H1 (cell line): Measurements from ENCODE around the gene DPP10. TPM values are rescaled to one million over a fixed set of nuclear protein-coding genes. Genes with fewer than 3 reads are reported as not detected.

Experiments used
- CTCF ChIA-PET: fragments of 300-600 bp; sonication (Branson Sonifier 250); formaldehyde crosslinking; loops from one replicate; lab custom pipeline; 2021; ENCODE audit not compliant: partially characterized antibody; lab: Charles Lee
- POLR2A ChIA-PET: fragments of 300-600 bp; sonication (Branson Sonifier 250); formaldehyde crosslinking; loops from one replicate; lab custom pipeline; 2021; ENCODE audit warnings: inconsistent platforms; ENCODE audit not compliant: partially characterized antibody; lab: Charles Lee
- DNase-seq, 2 experiments: peaks; one replicate each; pipeline versions ENCODE4 v3.0.0 to v3.0.0-alpha.2; 2010 to 2022; ENCODE audit warnings: low spot score in 2 of 2, low read depth in 1 of 2, mixed read lengths in 1 of 2
- FAIRE-seq: peaks from 2 replicates; lab custom pipeline; 2011; peaks lifted over from hg19 to GRCh38; lab: Jason Lieb, UNC
- H2AFZ ChIP-seq: 2 replicates; pipeline ENCODE4 v1.8.1; 2012; ENCODE audit warnings: low read length, inconsistent platforms
- H2AK5ac ChIP-seq: 2 replicates; pipeline ENCODE4 v1.6.1; 2013; ENCODE audit warnings: low read depth, low read length
- H2BK120ac ChIP-seq: replicated peaks from 2 replicates; pipeline ENCODE3; 2013; ENCODE audit warnings: low read depth, low read length, inconsistent platforms
- H2BK12ac ChIP-seq: 2 replicates; pipeline ENCODE4 v1.6.1; 2013; ENCODE audit warnings: low read depth, low read length
- H2BK15ac ChIP-seq: 2 replicates; pipeline ENCODE4 v1.6.1; 2013; ENCODE audit warnings: low read length
- H2BK20ac ChIP-seq: 2 replicates; pipeline ENCODE4 v1.6.1; 2013; ENCODE audit warnings: low read length
- H2BK5ac ChIP-seq: 2 replicates; pipeline ENCODE4 v1.6.1; 2013; ENCODE audit warnings: low read depth, low read length
- H3K14ac ChIP-seq: 2 replicates; pipeline ENCODE4 v1.6.1; 2013; ENCODE audit warnings: inconsistent platforms; ENCODE audit not compliant: insufficient read length
- H3K18ac ChIP-seq: 2 replicates; pipeline ENCODE4 v1.6.1; 2013; ENCODE audit warnings: low read length; ENCODE audit errors: extremely low read depth
- H3K23ac ChIP-seq: 2 replicates; pipeline ENCODE4 v1.6.1; 2013; ENCODE audit warnings: inconsistent platforms; ENCODE audit not compliant: insufficient read length
- H3K23me2 ChIP-seq: 2 replicates; pipeline ENCODE4 v1.6.1; 2013; ENCODE audit warnings: low read depth, low read length
- H3K27ac ChIP-seq: 2 replicates; pipeline ENCODE4 v1.6.1; 2011; ENCODE audit warnings: low read depth, low read length, inconsistent platforms
- H3K27me3 ChIP-seq, 4 experiments: replicated peaks in 1 of 4; 1 replicate in 1 of 4; 2 replicates in 3 of 4; pipeline versions ENCODE4 v1.6.1 to v1.8.1; 2011 to 2013; ENCODE audit warnings: low read length in 3 of 4, mild to moderate bottlenecking in 3 of 4, inconsistent platforms in 2 of 4, mixed read lengths in 2 of 4, moderate library complexity in 1 of 4; ENCODE audit not compliant: control insufficient read depth in 3 of 4, insufficient read depth in 3 of 4; ENCODE audit errors: extremely low read depth in 1 of 4
- H3K36me3 ChIP-seq, 4 experiments: 2 replicates each; pipeline versions ENCODE4 v1.6.1 to v1.8.1; 2011 to 2013; ENCODE audit warnings: mild to moderate bottlenecking in 4 of 4, low read length in 3 of 4, moderate library complexity in 2 of 4, control low read depth in 1 of 4, inconsistent platforms in 1 of 4; ENCODE audit not compliant: insufficient read depth in 4 of 4, control insufficient read depth in 2 of 4
- H3K4ac ChIP-seq: replicated peaks from 2 replicates; pipeline ENCODE3; 2013; ENCODE audit warnings: low read length, low read depth, mixed read lengths, inconsistent platforms; ENCODE audit not compliant: insufficient read length
- H3K4me1 ChIP-seq, 4 experiments: replicated peaks in 1 of 4; 1 replicate in 1 of 4; 2 replicates in 3 of 4; pipeline versions ENCODE4 v1.6.1 to v1.8.1; 2011 to 2013; ENCODE audit warnings: low read length in 3 of 4, inconsistent platforms in 2 of 4, mixed read lengths in 1 of 4; ENCODE audit not compliant: insufficient read depth in 4 of 4, control insufficient read depth in 3 of 4
- H3K4me2 ChIP-seq, 2 experiments: 2 replicates each; pipeline versions ENCODE4 v1.6.1 to v1.8.1; 2011 to 2013; ENCODE audit warnings: low read depth in 2 of 2, low read length in 2 of 2, control low read depth in 1 of 2, inconsistent platforms in 1 of 2, mild to moderate bottlenecking in 1 of 2; ENCODE audit not compliant: insufficient read depth in 1 of 2
- H3K4me3 ChIP-seq, 4 experiments: fragments of 200-600, 300-600 bp in 1 of 4; sonication (generic), shearing (Covaris generic), sonication (Bioruptor Twin) in 1 of 4; 2 replicates each; pipeline versions ENCODE4 v1.5.1 to v1.8.1; 2011 to 2016; ENCODE audit warnings: low read length in 4 of 4, low read depth in 3 of 4, control low read depth in 2 of 4, inconsistent platforms in 2 of 4, mild to moderate bottlenecking in 2 of 4, mixed read lengths in 1 of 4, moderate library complexity in 1 of 4; ENCODE audit not compliant: insufficient read depth in 2 of 4; ENCODE audit errors: extremely low read depth in 1 of 4
- H3K56ac ChIP-seq: replicated peaks from 2 replicates; pipeline ENCODE3; 2013; ENCODE audit warnings: low read depth, mild to moderate bottlenecking, mixed read lengths, low read length, inconsistent platforms; ENCODE audit not compliant: insufficient read length
- H3K79me1 ChIP-seq: 2 replicates; pipeline ENCODE4 v1.6.1; 2013; ENCODE audit warnings: low read depth, low read length, control low read depth
- H3K79me2 ChIP-seq, 2 experiments: 2 replicates each; pipeline versions ENCODE4 v1.6.1 to v1.8.1; 2012 to 2013; ENCODE audit warnings: low read length in 2 of 2, mild to moderate bottlenecking in 2 of 2, inconsistent platforms in 1 of 2; ENCODE audit not compliant: insufficient read depth in 2 of 2, control insufficient read depth in 1 of 2
- H3K9ac ChIP-seq, 4 experiments: replicated peaks in 1 of 4; 1 replicate in 1 of 4; 2 replicates in 3 of 4; pipeline versions ENCODE4 v1.6.1 to v1.8.1; 2011 to 2013; ENCODE audit warnings: low read depth in 3 of 4, low read length in 3 of 4, control low read depth in 2 of 4, mild to moderate bottlenecking in 2 of 4, moderate library complexity in 2 of 4, inconsistent platforms in 1 of 4; ENCODE audit errors: extremely low read depth in 1 of 4
- H3K9me3 ChIP-seq, 2 experiments: 2 replicates each; pipeline versions ENCODE4 v1.6.1 to v1.8.1; 2012 to 2013; ENCODE audit warnings: mild to moderate bottlenecking in 2 of 2, moderate library complexity in 2 of 2, control low read depth in 1 of 2, inconsistent platforms in 1 of 2, low read depth in 1 of 2, low read length in 1 of 2, mixed read lengths in 1 of 2; ENCODE audit not compliant: insufficient read depth in 2 of 2
- H4K20me1 ChIP-seq, 2 experiments: replicated peaks in 1 of 2; 2 replicates each; pipeline versions ENCODE3 to v1.8.1; 2011 to 2013; ENCODE audit warnings: inconsistent platforms in 2 of 2, low read length in 2 of 2, mild to moderate bottlenecking in 1 of 2; ENCODE audit not compliant: insufficient read depth in 2 of 2, control insufficient read depth in 1 of 2
- H4K5ac ChIP-seq: 2 replicates; pipeline ENCODE4 v1.6.1; 2013; ENCODE audit warnings: low read length, low read depth, mixed read lengths, inconsistent platforms; ENCODE audit not compliant: insufficient read length
- H4K8ac ChIP-seq: 2 replicates; pipeline ENCODE4 v1.8.0; 2013; ENCODE audit warnings: mild to moderate bottlenecking, moderate library complexity, low read length, inconsistent platforms; ENCODE audit not compliant: insufficient read depth; ENCODE audit errors: extremely low read depth
- H4K91ac ChIP-seq: replicated peaks from 2 replicates; pipeline ENCODE3; 2013; ENCODE audit warnings: low read length, mixed read lengths, inconsistent platforms; ENCODE audit not compliant: insufficient read length
- CHD1 ChIP-seq: IDR thresholded peaks from 2 replicates; pipeline ENCODE4 v1.6.1; 2012; ENCODE audit warnings: low read depth, low read length, improper control_type of control experiment
- polyA plus RNA-seq, 7 experiments: library from polyadenylated mRNA; depleted of rRNA in 3 of 7; stranded (reverse) in 5 of 7; unstranded in 2 of 7; fragments of >200 nt in 5 of 7; fragments of 200-250 nt in 2 of 7; gene quantifications; 1 replicate in 5 of 7; 2 replicates in 1 of 7; 4 replicates in 1 of 7; pipeline versions ENCODE4 v1.2.1 to v1.2.3, GENCODE V29; 2011 to 2013; ENCODE audit warnings: missing spikeins in 2 of 7, mixed read lengths in 2 of 7
- total RNA-seq: library from RNA; stranded (reverse); fragmentation: NEBNext Ultra II Directional; extraction: Animal tissue kit (Norgen Biotek cat#: 25700); gene quantifications from 2 replicates; pipeline ENCODE4 v1.2.1, GENCODE V29; 2021
- TF ChIP-seq, protein P1 (sequence below): fragments of 300-600 bp; sonication (generic); IDR thresholded peaks from 2 replicates; pipeline ENCODE4 v1.7.1; 2012; ENCODE audit warnings: low read length, moderate library complexity, mild to moderate bottlenecking, inconsistent platforms; ENCODE audit not compliant: insufficient replicate concordance

DPP10 gene
- total and polyA plus RNA-seq, 2 of the 8 experiments (the other 6 are each of a cell fraction or from before 2014, with no cell fraction given): 3.3 to 7.2 TPM

- H3K79me1 ChIP-seq: no peaks in the 10 kb centered on the region
- H3K23me2 ChIP-seq: no peaks in the 10 kb centered on the region
- no peak overlapping the region for H2AK5ac ChIP-seq
- H3K9me3 ChIP-seq: no peaks in the 10 kb centered on the region
- H2BK5ac ChIP-seq: no peak overlapping the region
- no peaks in the 10 kb centered on the region for H3K36me3 ChIP-seq
- no peak overlapping the region for H2BK15ac ChIP-seq
- H4K20me1 ChIP-seq: no peaks in the 10 kb centered on the region
- no peak overlapping the region for H2BK20ac ChIP-seq
- no peak overlapping the region for H3K4ac ChIP-seq
- DNase-seq (no peak), FAIRE-seq (no peak)
- no peak overlapping the region for H3K4me3 ChIP-seq
- H3K9ac ChIP-seq: no peak overlapping the region
- H3K56ac ChIP-seq: no peak overlapping the region
- H3K14ac ChIP-seq: no peak overlapping the region
- H3K27me3 ChIP-seq: no peaks in the 10 kb centered on the region
- H3K23ac ChIP-seq: no peak overlapping the region
- no peak overlapping the region for H4K8ac ChIP-seq
- no peak overlapping the region for H2AFZ ChIP-seq
- H3K4me1 ChIP-seq: peaks cover 0 to 5% (median 0%) of the 10 kb centered on the region in 4 experiments; a peak in 1 of 7 replicates
- no peak overlapping the region for H2BK12ac ChIP-seq
- no peak overlapping the region for H4K91ac ChIP-seq
- POLR2A ChIA-PET: no interaction called here
- H3K79me2 ChIP-seq: no peaks in the 10 kb centered on the region
- no peak overlapping the region for H4K5ac ChIP-seq
- H2BK120ac ChIP-seq: no peak overlapping the region
- no peak overlapping the region for H3K18ac ChIP-seq
- no peak overlapping the region for H3K4me2 ChIP-seq
- no peak overlapping the region for H3K27ac ChIP-seq
- CTCF ChIA-PET: no interaction called here
- TF ChIP-seq, protein P1, sequence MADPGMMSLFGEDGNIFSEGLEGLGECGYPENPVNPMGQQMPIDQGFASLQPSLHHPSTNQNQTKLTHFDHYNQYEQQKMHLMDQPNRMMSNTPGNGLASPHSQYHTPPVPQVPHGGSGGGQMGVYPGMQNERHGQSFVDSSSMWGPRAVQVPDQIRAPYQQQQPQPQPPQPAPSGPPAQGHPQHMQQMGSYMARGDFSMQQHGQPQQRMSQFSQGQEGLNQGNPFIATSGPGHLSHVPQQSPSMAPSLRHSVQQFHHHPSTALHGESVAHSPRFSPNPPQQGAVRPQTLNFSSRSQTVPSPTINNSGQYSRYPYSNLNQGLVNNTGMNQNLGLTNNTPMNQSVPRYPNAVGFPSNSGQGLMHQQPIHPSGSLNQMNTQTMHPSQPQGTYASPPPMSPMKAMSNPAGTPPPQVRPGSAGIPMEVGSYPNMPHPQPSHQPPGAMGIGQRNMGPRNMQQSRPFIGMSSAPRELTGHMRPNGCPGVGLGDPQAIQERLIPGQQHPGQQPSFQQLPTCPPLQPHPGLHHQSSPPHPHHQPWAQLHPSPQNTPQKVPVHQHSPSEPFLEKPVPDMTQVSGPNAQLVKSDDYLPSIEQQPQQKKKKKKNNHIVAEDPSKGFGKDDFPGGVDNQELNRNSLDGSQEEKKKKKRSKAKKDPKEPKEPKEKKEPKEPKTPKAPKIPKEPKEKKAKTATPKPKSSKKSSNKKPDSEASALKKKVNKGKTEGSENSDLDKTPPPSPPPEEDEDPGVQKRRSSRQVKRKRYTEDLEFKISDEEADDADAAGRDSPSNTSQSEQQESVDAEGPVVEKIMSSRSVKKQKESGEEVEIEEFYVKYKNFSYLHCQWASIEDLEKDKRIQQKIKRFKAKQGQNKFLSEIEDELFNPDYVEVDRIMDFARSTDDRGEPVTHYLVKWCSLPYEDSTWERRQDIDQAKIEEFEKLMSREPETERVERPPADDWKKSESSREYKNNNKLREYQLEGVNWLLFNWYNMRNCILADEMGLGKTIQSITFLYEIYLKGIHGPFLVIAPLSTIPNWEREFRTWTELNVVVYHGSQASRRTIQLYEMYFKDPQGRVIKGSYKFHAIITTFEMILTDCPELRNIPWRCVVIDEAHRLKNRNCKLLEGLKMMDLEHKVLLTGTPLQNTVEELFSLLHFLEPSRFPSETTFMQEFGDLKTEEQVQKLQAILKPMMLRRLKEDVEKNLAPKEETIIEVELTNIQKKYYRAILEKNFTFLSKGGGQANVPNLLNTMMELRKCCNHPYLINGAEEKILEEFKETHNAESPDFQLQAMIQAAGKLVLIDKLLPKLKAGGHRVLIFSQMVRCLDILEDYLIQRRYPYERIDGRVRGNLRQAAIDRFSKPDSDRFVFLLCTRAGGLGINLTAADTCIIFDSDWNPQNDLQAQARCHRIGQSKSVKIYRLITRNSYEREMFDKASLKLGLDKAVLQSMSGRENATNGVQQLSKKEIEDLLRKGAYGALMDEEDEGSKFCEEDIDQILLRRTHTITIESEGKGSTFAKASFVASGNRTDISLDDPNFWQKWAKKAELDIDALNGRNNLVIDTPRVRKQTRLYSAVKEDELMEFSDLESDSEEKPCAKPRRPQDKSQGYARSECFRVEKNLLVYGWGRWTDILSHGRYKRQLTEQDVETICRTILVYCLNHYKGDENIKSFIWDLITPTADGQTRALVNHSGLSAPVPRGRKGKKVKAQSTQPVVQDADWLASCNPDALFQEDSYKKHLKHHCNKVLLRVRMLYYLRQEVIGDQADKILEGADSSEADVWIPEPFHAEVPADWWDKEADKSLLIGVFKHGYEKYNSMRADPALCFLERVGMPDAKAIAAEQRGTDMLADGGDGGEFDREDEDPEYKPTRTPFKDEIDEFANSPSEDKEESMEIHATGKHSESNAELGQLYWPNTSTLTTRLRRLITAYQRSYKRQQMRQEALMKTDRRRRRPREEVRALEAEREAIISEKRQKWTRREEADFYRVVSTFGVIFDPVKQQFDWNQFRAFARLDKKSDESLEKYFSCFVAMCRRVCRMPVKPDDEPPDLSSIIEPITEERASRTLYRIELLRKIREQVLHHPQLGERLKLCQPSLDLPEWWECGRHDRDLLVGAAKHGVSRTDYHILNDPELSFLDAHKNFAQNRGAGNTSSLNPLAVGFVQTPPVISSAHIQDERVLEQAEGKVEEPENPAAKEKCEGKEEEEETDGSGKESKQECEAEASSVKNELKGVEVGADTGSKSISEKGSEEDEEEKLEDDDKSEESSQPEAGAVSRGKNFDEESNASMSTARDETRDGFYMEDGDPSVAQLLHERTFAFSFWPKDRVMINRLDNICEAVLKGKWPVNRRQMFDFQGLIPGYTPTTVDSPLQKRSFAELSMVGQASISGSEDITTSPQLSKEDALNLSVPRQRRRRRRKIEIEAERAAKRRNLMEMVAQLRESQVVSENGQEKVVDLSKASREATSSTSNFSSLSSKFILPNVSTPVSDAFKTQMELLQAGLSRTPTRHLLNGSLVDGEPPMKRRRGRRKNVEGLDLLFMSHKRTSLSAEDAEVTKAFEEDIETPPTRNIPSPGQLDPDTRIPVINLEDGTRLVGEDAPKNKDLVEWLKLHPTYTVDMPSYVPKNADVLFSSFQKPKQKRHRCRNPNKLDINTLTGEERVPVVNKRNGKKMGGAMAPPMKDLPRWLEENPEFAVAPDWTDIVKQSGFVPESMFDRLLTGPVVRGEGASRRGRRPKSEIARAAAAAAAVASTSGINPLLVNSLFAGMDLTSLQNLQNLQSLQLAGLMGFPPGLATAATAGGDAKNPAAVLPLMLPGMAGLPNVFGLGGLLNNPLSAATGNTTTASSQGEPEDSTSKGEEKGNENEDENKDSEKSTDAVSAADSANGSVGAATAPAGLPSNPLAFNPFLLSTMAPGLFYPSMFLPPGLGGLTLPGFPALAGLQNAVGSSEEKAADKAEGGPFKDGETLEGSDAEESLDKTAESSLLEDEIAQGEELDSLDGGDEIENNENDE: no peak
- TF ChIP-seq CHD1: no peak
Measured at GRCh38 chr2:115529627-115530026, 1087.2 kb downstream of the DPP10 start.
